Stimulated activated naive B cell treated with anti-CD40 and anti-IgM and Interleukin-4, amounts not matched to agents 10 μg/mL and 1 μg/mL and 100 μg/mL, for 72 hours (primary cell): Measurements from ENCODE around the gene COL1A1.
A peak's percentile ranks its signal among the peaks of the same experiment; 100 is the strongest.

Source experiments
- ATAC-seq, 2 donors: fragments of 150-1000 bp; cut with Tn5 transposase; replicated peaks; 2 replicates each; pipeline ENCODE4 v1.10.0; 2021; ENCODE audit warnings: moderate library complexity in 1 of 2
- DNase-seq: peaks from one replicate; pipeline ENCODE4 v3.0.0; 2021
- H3K27ac Mint-ChIP-seq: one replicate; pipeline ENCODE4 v1.8.0; 2022; ENCODE audit warnings: mild to moderate bottlenecking, mixed read lengths
- H3K27me3 Mint-ChIP-seq, 2 donors: one replicate each; pipeline ENCODE4 v1.8.0; 2022; ENCODE audit warnings: mixed read lengths in 2 of 2
- H3K36me3 Mint-ChIP-seq, 2 donors: one replicate each; pipeline ENCODE4 v1.8.0; 2022; ENCODE audit warnings: mixed read lengths in 2 of 2, mild to moderate bottlenecking in 1 of 2
- H3K4me1 Mint-ChIP-seq, 2 donors: one replicate each; pipeline ENCODE4 v1.8.0; 2022; ENCODE audit warnings: mixed read lengths in 2 of 2, mild to moderate bottlenecking in 1 of 2
- H3K4me3 Mint-ChIP-seq, 2 donors: one replicate each; pipeline ENCODE4 v1.8.0; 2022; ENCODE audit warnings: mild to moderate bottlenecking in 2 of 2, mixed read lengths in 2 of 2, moderate library complexity in 1 of 2
- H3K9me3 Mint-ChIP-seq, 2 donors: one replicate each; pipeline ENCODE4 v1.8.0; 2022; ENCODE audit warnings: mixed read lengths in 2 of 2, mild to moderate bottlenecking in 1 of 2

The COL1A1 gene

GRCh38 chr17:50201276-50201854 is at the start of gene COL1A1:
Gene COL1A1, minus strand, starts transcription at chr17:50201631. Its CDS starts 118 bp downstream, at chr17:50201513.
- DNase-seq: no peak
- no peaks in the 10 kb centered on the region for H3K36me3 Mint-ChIP-seq
- H3K27ac Mint-ChIP-seq: peak within 1 kb of the TSS; percentile 63
- H3K4me3 Mint-ChIP-seq: peak within 1 kb of the TSS; percentile 71 to 82
- peaks cover 22 to 34% of the 10 kb centered on the region in 2 donors for H3K4me1 Mint-ChIP-seq
- ATAC-seq: no peak
- peaks cover 59 to 60% of the 10 kb centered on the region in 2 donors for H3K27me3 Mint-ChIP-seq
- H3K9me3 Mint-ChIP-seq: no peaks in the 10 kb centered on the region

DNA sequence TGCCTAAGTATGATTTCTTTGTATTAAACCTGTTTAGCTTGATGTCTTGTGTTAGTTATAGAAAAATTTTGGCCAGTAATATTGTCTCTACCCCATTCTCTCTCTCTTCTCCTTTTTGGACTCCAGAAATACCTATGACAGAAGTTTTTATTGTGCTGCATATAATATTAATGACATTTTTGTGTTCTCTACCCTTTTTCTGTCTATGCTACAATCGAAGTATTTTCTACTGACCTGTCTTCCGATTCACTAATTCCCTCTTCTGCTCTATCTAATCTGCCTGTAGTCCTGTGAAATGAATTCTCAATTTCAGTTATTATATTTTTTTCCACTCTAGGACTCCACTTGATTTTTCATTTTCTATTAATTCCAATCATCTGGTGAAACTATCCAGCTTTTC is 46.8 kb upstream of the COL1A1 start:
- Mint-ChIP-seq H3K9me3 (peaks cover 11 to 18% of the 10 kb centered on the region in 2 donors), H3K27ac (no peak overlapping the region), H3K4me1 (no peaks in the 10 kb centered on the region), H3K27me3 (peaks cover 32 to 54% of the 10 kb centered on the region in 2 donors), H3K36me3 (peaks cover 5 to 9% of the 10 kb centered on the region in 2 donors), H3K4me3 (no peak overlapping the region)
- ATAC-seq (no peak), DNase-seq (no peak)

DNA sequence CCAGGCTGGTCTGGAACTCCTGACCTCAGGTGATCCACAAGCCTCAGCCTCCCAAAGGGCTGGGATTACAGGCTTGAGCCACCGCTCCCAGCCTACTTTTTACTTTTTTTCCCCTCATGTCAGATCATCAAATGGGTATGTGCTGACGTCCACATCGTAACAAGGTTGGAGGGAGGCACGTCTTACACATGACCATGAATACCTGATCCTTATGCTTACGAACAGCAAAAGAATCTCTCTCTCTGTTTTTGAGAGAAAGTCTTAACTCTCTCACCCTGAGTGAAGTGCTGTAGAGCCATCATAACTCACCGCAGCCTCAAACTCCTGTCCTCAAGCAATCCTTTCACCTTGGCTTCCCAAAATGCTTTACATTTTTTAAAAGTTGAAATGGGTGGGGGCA is 43.3 kb upstream of the COL1A1 start:
- Mint-ChIP-seq H3K4me1 (no peaks in the 10 kb centered on the region), H3K4me3 (no peak overlapping the region), H3K27me3 (peaks cover 40 to 70% of the 10 kb centered on the region in 2 donors), H3K27ac (no peak overlapping the region), H3K9me3 (peaks cover 11 to 18% of the 10 kb centered on the region in 2 donors), H3K36me3 (peaks cover 5 to 9% of the 10 kb centered on the region in 2 donors)
- DNase-seq (no peak), ATAC-seq (no peak)

GRCh38 chr17:50241431-50241830 is 40.0 kb upstream of the COL1A1 start:
- ATAC-seq: no peak
- H3K9me3 Mint-ChIP-seq: no peaks in the 10 kb centered on the region
- no peak overlapping the region for H3K4me3 Mint-ChIP-seq
- no peaks in the 10 kb centered on the region for H3K4me1 Mint-ChIP-seq
- DNase-seq: no peak
- no peaks in the 10 kb centered on the region for H3K36me3 Mint-ChIP-seq
- peaks cover 35 to 63% of the 10 kb centered on the region in 2 donors for H3K27me3 Mint-ChIP-seq
- H3K27ac Mint-ChIP-seq: no peak overlapping the region

- Mint-ChIP-seq H3K4me3 (no peak overlapping the region), H3K36me3 (no peaks in the 10 kb centered on the region), H3K27ac (no peak overlapping the region), H3K9me3 (no peaks in the 10 kb centered on the region), H3K27me3 (peaks cover 36 to 64% of the 10 kb centered on the region in 2 donors), H3K4me1 (no peaks in the 10 kb centered on the region)
- ATAC-seq (no peak), DNase-seq (no peak)
These were observed 39.4 kb upstream of the COL1A1 start for GRCh38 chr17:50240851-50241250.

DNA sequence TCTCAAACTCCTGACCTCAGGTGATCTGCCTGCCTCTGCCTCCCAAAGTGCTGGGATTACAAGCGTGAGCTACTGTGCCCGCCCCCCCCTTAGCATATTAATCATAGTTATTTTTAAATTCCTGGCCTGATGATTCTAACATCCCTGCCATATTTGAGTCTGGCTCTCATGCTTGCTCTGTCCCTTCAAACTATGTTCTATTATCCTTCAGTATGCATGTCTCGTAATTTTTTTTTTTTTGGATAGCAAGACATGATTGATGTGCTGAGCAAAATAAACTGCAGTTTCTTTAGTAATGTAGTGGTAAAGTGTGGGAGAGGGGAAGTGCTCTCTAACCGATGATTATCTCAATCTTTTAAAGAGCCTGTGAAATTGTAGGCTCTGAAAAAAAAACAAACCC is 38.5 kb upstream of the COL1A1 start:
- H3K27me3 Mint-ChIP-seq: peaks cover 39 to 70% of the 10 kb centered on the region in 2 donors
- ATAC-seq: no peak
- DNase-seq: no peak
- no peak overlapping the region for H3K27ac Mint-ChIP-seq
- no peaks in the 10 kb centered on the region for H3K9me3 Mint-ChIP-seq
- no peak overlapping the region for H3K4me3 Mint-ChIP-seq
- no peaks in the 10 kb centered on the region for H3K4me1 Mint-ChIP-seq
- H3K36me3 Mint-ChIP-seq: no peaks in the 10 kb centered on the region

DNA sequence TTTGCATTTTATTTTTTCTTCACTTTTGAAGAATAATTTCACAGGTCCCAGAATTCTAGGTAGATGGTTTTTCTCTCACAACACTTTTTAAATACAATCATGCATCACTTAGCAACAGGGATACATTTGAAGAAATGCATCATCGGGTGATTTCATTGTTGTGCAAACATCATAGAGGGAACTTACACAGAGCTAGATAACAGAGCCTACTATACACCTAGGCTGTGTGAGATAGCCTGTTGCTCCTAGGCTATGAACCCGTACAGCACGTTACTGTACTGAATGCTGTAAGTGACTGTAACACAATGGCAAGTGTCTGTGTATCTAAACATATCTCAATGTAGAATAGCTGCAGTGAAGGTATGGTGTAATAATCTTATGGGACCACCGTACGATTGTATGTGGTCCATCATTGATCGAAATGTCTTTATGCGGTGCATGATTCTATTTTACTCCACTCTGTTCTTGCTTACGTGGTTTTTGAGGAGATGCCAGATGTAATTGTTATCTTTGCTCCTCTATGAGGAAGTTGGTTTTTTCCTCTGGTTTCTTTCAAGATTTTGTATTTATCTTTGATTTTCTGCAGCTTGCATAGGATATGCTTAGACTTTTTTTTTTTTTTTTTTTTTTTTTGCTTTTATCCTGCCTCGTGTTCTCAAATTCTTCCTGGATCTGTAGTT is 37.3 kb upstream of the COL1A1 start:
- ATAC-seq: no peak
- H3K27ac Mint-ChIP-seq: no peak overlapping the region
- DNase-seq: no peak
- H3K4me1 Mint-ChIP-seq: no peaks in the 10 kb centered on the region
- no peaks in the 10 kb centered on the region for H3K9me3 Mint-ChIP-seq
- H3K27me3 Mint-ChIP-seq: peaks cover 32 to 61% of the 10 kb centered on the region in 2 donors
- no peaks in the 10 kb centered on the region for H3K36me3 Mint-ChIP-seq
- no peak overlapping the region for H3K4me3 Mint-ChIP-seq

GRCh38 chr17:50237901-50238300 is 36.5 kb upstream of the COL1A1 start:
- no peak overlapping the region for H3K27ac Mint-ChIP-seq
- no peak overlapping the region for H3K4me3 Mint-ChIP-seq
- H3K4me1 Mint-ChIP-seq: no peaks in the 10 kb centered on the region
- no peaks in the 10 kb centered on the region for H3K36me3 Mint-ChIP-seq
- no peak for ATAC-seq
- H3K9me3 Mint-ChIP-seq: no peaks in the 10 kb centered on the region
- DNase-seq: no peak
- H3K27me3 Mint-ChIP-seq: peaks cover 37 to 54% of the 10 kb centered on the region in 2 donors

DNA sequence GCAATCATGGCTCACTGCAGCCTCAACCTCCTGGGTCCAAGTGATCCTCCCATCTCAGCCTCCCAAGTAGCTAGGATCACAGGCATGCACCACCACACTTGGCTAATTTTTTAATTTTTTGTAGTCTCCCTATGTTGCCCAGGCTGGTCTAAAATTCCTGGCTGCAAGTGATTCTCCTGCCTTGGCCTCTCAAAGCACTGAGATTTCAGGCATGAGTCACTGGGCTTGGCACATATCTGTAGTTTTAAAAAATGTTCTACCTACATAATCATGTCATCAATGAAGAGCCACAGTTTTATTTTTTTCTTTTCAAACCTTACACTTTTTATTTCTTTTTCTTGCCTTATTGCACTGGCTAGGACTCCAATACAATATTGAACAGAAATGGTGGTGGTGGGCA is 33.1 kb upstream of the COL1A1 start:
- Mint-ChIP-seq H3K36me3 (no peaks in the 10 kb centered on the region), H3K27ac (no peak overlapping the region), H3K27me3 (peaks cover 37 to 58% of the 10 kb centered on the region in 2 donors), H3K4me1 (no peaks in the 10 kb centered on the region), H3K4me3 (no peak overlapping the region), H3K9me3 (peaks cover 3 to 5% of the 10 kb centered on the region in 2 donors)
- no peak for ATAC-seq
- no peak for DNase-seq

DNA sequence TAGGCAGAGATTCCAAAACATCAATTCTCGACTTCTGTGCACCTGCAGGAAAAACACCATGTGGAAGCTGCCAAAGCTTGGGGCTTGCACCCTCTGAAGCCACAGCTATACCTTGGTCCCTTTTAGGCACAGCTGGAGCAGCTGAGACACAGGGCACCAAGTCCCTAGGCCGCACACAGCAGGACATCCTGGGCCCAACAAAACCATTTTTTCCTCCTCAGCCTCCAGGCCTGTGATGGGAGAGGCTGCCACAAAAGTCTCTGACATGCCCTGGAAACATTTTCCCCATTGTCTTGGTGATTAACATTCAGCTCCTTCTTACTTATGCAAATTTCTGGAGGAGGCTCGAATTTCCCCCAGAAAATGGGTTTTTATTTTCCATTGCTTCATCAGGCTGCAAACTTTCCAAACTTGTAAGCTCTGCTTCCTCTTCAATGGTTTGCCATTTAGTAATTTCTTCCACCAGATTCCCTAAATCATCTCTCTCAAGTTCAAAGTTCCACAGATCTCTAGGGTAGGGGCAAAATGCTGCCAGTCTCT is 24.3 kb upstream of the COL1A1 start:
- ATAC-seq: no peak
- Mint-ChIP-seq H3K36me3 (peaks cover 4 to 18% of the 10 kb centered on the region in 2 donors), H3K27ac (no peak overlapping the region), H3K9me3 (peaks cover 26 to 28% of the 10 kb centered on the region in 2 donors), H3K27me3 (peaks cover 4 to 29% of the 10 kb centered on the region in 2 donors), H3K4me3 (no peak overlapping the region), H3K4me1 (peaks cover 0 to 7% of the 10 kb centered on the region in 2 donors)
- DNase-seq: no peak

DNA sequence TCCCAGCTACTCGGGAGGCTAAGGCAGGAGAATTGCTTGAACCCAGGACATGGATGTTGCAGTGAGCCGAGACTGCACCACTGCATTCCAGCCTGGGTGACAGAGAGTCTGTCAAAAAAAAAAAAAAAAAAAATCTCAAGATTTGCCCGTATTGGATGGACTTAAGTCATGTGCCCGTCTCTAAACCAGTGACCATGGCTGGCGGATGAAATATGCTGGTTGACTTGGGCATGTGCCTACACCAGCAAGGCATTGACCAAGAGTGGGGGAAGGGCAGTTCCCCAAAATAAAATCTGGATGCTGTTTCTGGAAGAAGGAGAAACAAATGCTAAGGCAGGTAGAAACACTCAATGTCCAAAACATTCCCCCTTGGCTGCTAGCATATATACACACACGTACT is 21.5 kb upstream of the COL1A1 start:
- Mint-ChIP-seq H3K27me3 (peaks cover 4 to 10% of the 10 kb centered on the region in 2 donors), H3K36me3 (peaks cover 4 to 15% of the 10 kb centered on the region in 2 donors), H3K9me3 (peaks cover 18% of the 10 kb centered on the region in 2 donors), H3K27ac (no peak overlapping the region), H3K4me1 (peaks cover 2 to 11% of the 10 kb centered on the region in 2 donors), H3K4me3 (no peak overlapping the region)
- DNase-seq (no peak), ATAC-seq (no peak)

GRCh38 chr17:50221864-50222545 is 20.6 kb upstream of the COL1A1 start:
- Mint-ChIP-seq H3K4me1 (peaks cover 5 to 13% of the 10 kb centered on the region in 2 donors), H3K36me3 (peaks cover 4 to 15% of the 10 kb centered on the region in 2 donors), H3K27ac (no peak overlapping the region), H3K9me3 (peaks cover 13 to 15% of the 10 kb centered on the region in 2 donors), H3K4me3 (no peak overlapping the region), H3K27me3 (peaks cover 4 to 10% of the 10 kb centered on the region in 2 donors)
- DNase-seq (no peak), ATAC-seq (no peak)

GRCh38 chr17:50221266-50221863 is 19.9 kb upstream of the COL1A1 start:
- peaks cover 5 to 13% of the 10 kb centered on the region in 2 donors for H3K4me1 Mint-ChIP-seq
- DNase-seq (no peak), ATAC-seq (peak; percentile 55 to 57)
- H3K4me3 Mint-ChIP-seq: no peak overlapping the region
- no peak overlapping the region for H3K27ac Mint-ChIP-seq
- H3K9me3 Mint-ChIP-seq: peaks cover 12 to 14% of the 10 kb centered on the region in 2 donors
- peaks cover 8 to 10% of the 10 kb centered on the region in 2 donors for H3K27me3 Mint-ChIP-seq
- H3K36me3 Mint-ChIP-seq: peaks cover 4 to 15% of the 10 kb centered on the region in 2 donors

DNA sequence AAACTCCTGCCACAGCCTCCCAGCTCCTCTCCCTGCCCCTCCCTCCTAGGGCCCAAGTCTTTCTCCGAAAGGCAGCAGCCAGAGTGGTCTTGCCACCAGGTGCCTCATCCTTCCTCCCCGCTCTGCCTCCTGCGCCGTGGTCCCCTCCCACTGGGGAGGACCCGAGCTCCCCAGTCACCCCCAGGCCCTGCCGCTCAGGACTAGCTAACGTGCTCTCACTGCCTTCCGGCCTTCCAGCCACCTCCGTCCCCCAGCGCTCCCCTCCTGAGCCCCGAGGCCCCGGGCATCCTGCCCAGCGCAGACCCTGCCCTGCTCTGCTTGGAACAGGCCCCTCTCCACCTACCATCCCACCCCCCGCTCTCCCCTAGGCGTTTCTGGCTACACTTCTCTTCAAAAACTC is 19.4 kb upstream of the COL1A1 start:
- ATAC-seq (no peak), DNase-seq (no peak)
- Mint-ChIP-seq H3K27me3 (peaks cover 6 to 8% of the 10 kb centered on the region in 2 donors), H3K4me1 (peaks cover 5 to 13% of the 10 kb centered on the region in 2 donors), H3K36me3 (peaks cover under 1 to 12% of the 10 kb centered on the region in 2 donors), H3K9me3 (peaks cover 11 to 12% of the 10 kb centered on the region in 2 donors), H3K4me3 (no peak overlapping the region), H3K27ac (no peak overlapping the region)
